HL-60 (cell line): ENCODE results near the gene DPH1.

Experiments
- POLR2AphosphoS5 ChIP-seq: IDR thresholded peaks from 2 replicates; pipeline ENCODE4 v1.6.1; 2012; ENCODE audit warnings: low read depth
- TF ChIP-seq, protein P1 (sequence below): IDR thresholded peaks from one replicate; pipeline ENCODE4 v1.5.1; 2011; ENCODE audit warnings: low read length, control low read depth, inconsistent platforms; ENCODE audit not compliant: insufficient read depth

DNA sequence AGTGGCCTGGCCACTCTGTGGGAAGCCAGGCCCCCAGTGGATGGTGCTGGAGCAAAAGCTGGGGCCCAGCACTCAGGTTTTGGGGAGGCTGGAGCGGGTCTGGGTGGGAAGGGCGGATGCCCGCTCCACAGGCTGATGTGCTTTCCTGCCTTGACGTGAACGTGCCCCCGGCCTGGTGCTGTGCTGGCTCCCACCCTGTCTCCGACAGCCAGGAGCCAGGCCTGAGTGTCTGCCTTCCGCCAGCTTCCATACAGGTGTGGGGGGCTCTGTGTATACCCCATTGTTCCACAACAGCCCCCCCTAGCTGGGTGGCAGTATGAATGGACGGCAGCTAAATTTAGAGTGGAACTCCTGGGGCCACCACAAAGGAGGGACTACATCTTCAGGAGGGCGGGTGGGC lies 45.0 kb downstream of the DPH1 start:
- TF ChIP-seq POLR2AphosphoS5: no peak
- TF ChIP-seq, protein P1, sequence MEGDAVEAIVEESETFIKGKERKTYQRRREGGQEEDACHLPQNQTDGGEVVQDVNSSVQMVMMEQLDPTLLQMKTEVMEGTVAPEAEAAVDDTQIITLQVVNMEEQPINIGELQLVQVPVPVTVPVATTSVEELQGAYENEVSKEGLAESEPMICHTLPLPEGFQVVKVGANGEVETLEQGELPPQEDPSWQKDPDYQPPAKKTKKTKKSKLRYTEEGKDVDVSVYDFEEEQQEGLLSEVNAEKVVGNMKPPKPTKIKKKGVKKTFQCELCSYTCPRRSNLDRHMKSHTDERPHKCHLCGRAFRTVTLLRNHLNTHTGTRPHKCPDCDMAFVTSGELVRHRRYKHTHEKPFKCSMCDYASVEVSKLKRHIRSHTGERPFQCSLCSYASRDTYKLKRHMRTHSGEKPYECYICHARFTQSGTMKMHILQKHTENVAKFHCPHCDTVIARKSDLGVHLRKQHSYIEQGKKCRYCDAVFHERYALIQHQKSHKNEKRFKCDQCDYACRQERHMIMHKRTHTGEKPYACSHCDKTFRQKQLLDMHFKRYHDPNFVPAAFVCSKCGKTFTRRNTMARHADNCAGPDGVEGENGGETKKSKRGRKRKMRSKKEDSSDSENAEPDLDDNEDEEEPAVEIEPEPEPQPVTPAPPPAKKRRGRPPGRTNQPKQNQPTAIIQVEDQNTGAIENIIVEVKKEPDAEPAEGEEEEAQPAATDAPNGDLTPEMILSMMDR: no peak
